Activated CD8-positive, alpha-beta T cell treated with anti-CD3 and anti-CD28 coated beads, Interleukin-2, amount 10 ng/mL, durations not matched to agents 7 days and 5 days (primary cell): ENCODE results near the gene NBPF26. TPM values are rescaled to one million over a fixed set of nuclear protein-coding genes. Genes with fewer than 3 reads are reported as not detected.
"Not testable (repeated sequence)": the region's sequence is repeated elsewhere in the genome, so short reads cannot be mapped to it uniquely, and the experiment has no call there.

Experiments
- ATAC-seq: fragments of 150-1000 bp; cut with Tn5 transposase; one replicate; pipeline ENCODE4 v1.10.0; 2021; ENCODE audit warnings: moderate library complexity
- CTCF ChIA-PET: fragments of 350-600 bp; sonication (Branson Sonifier 250); formaldehyde crosslinking; loops from one replicate; lab custom pipeline; 2021; ENCODE audit warnings: antibody characterized with exemption; lab: Charles Lee
- POLR2A ChIA-PET: fragments of 350-600 bp; sonication (Branson Sonifier 250); formaldehyde crosslinking; loops from one replicate; lab custom pipeline; 2021; ENCODE audit warnings: antibody characterized with exemption; lab: Charles Lee
- DNase-seq: peaks from one replicate; pipeline ENCODE4 v3.0.0-alpha.2; 2020
- H3K27ac Mint-ChIP-seq: one replicate; pipeline ENCODE4 v1.8.0; 2021; ENCODE audit warnings: mild to moderate bottlenecking, mixed read lengths
- H3K27me3 Mint-ChIP-seq: one replicate; pipeline ENCODE4 v1.8.0; 2021; ENCODE audit warnings: low read depth, mixed read lengths
- H3K36me3 Mint-ChIP-seq: one replicate; pipeline ENCODE4 v1.8.0; 2021; ENCODE audit warnings: low read depth, mixed read lengths
- H3K4me1 Mint-ChIP-seq: one replicate; pipeline ENCODE4 v1.8.0; 2021; ENCODE audit warnings: low read depth, mixed read lengths
- H3K4me3 Mint-ChIP-seq: one replicate; pipeline ENCODE4 v1.8.0; 2021; ENCODE audit warnings: mild to moderate bottlenecking, mixed read lengths
- H3K9me3 Mint-ChIP-seq: one replicate; pipeline ENCODE4 v1.8.0; 2022; ENCODE audit warnings: mixed read lengths; ENCODE audit not compliant: insufficient read depth
- total RNA-seq, 2 experiments: library from RNA; stranded (reverse); gene quantifications; one replicate each; pipeline ENCODE4 v1.2.3, GENCODE V29; 2021

NBPF26 gene
- total RNA-seq, 2 experiments from 2014 or later = 22.6 to 23.7 TPM

GRCh38 chr1:120880056-120880455 lies 156.3 kb downstream of the NBPF26 start:
- H3K4me3 Mint-ChIP-seq, H3K27me3 Mint-ChIP-seq, POLR2A ChIA-PET, H3K27ac Mint-ChIP-seq, ATAC-seq, DNase-seq, CTCF ChIA-PET, H3K4me1 Mint-ChIP-seq, H3K36me3 Mint-ChIP-seq, H3K9me3 Mint-ChIP-seq: not testable (repeated sequence)

DNA sequence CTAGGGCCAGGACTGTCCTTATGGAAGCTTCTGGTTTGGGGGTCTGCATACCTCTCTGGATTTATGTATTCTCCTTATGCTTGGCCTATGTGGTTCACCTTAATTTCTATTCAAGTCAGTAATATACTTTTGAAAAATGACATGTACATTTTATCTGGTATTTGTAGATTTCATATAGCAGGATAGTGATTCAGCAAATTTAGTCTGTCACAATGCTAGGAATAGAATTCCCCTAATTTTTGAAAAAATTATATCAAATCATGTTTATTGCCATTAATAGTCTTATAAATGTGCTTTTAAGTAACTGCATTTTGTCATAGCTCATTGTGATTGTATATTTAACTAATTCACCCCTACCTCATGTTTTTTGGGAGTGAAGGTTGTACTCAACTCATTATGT lies 158.2 kb downstream of the NBPF26 start:
- H3K27me3 Mint-ChIP-seq, H3K36me3 Mint-ChIP-seq, POLR2A ChIA-PET, CTCF ChIA-PET, DNase-seq, H3K9me3 Mint-ChIP-seq, H3K4me3 Mint-ChIP-seq, H3K27ac Mint-ChIP-seq, ATAC-seq, H3K4me1 Mint-ChIP-seq: not testable (repeated sequence)

Other genes starting within 250 kb of the NBPF26 start
- gene PPIAL4A, start 165.8 kb downstream of the NBPF26 start, total RNA-seq = not detected